A549 (cell line): Measurements from ENCODE around the gene MLANA.

Source experiments
- CTCF ChIP-seq: fragments of >200 bp; sonication (Bioruptor Twin); formaldehyde crosslinking; IDR thresholded peaks from 3 replicates; pipeline ENCODE4 v1.5.1; 2016
- JUN ChIP-seq, 2 experiments: fragments of >200 bp; sonication (Bioruptor Twin); formaldehyde crosslinking; IDR thresholded peaks; 2 replicates in 1 of 2; 3 replicates in 1 of 2; pipeline ENCODE4 v1.6.1; 2016 to 2017
- MAZ ChIP-seq: fragments of 150-350 bp; IDR thresholded peaks from 2 replicates; pipeline ENCODE4 v1.6.1; 2014; ENCODE audit warnings: antibody characterized with exemption, low read depth, low read length, borderline replicate concordance
- NPAS2 ChIP-seq: fragments of 250-450 bp; sonication (Bioruptor Pico); IDR thresholded peaks from 2 replicates; pipeline ENCODE4 v1.8.0; 2022; ENCODE audit warnings: mild to moderate bottlenecking, moderate library complexity, borderline replicate concordance
- TF ChIP-seq, protein P1 (sequence below): fragments of 450-650 bp; IDR thresholded peaks from 2 replicates; pipeline ENCODE4 v1.6.1; 2014; ENCODE audit warnings: antibody characterized with exemption
- TF ChIP-seq, protein P2 (sequence below): fragments of 200-600 bp; sonication (generic); IDR thresholded peaks from 2 replicates; pipeline ENCODE4 v1.6.1; 2016; ENCODE audit warnings: antibody characterized with exemption, mild to moderate bottlenecking, moderate library complexity

DNA sequence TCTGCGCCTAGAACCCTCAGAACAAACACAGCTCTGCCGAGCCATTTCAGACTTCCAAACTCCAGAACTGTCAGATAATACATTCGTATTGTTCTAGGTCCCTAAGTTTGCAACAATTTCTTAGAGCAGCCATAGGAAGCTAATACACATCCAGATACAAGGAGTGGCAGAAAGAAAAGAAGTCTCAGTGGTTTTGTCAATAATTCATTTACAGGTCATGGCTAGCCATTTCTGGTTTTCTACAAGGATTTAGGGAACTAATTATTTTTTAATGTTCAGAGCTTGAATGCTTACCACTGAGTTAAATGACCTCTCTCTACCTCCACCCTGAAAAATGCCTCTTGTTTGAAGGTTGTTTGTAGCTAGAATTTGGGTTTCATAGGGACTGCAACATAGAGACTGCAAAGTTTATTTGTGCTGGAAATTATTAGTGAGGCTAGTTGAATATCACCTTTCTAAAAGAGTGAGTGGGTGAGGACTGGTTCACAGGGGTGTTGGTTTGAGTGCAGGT lies 42.3 kb upstream of the MLANA start:
- TF ChIP-seq, protein P1, sequence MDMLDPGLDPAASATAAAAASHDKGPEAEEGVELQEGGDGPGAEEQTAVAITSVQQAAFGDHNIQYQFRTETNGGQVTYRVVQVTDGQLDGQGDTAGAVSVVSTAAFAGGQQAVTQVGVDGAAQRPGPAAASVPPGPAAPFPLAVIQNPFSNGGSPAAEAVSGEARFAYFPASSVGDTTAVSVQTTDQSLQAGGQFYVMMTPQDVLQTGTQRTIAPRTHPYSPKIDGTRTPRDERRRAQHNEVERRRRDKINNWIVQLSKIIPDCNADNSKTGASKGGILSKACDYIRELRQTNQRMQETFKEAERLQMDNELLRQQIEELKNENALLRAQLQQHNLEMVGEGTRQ: no peak
- TF ChIP-seq JUN (IDR thresholded peaks at IDR 0.05): no peak
- TF ChIP-seq, protein P2, sequence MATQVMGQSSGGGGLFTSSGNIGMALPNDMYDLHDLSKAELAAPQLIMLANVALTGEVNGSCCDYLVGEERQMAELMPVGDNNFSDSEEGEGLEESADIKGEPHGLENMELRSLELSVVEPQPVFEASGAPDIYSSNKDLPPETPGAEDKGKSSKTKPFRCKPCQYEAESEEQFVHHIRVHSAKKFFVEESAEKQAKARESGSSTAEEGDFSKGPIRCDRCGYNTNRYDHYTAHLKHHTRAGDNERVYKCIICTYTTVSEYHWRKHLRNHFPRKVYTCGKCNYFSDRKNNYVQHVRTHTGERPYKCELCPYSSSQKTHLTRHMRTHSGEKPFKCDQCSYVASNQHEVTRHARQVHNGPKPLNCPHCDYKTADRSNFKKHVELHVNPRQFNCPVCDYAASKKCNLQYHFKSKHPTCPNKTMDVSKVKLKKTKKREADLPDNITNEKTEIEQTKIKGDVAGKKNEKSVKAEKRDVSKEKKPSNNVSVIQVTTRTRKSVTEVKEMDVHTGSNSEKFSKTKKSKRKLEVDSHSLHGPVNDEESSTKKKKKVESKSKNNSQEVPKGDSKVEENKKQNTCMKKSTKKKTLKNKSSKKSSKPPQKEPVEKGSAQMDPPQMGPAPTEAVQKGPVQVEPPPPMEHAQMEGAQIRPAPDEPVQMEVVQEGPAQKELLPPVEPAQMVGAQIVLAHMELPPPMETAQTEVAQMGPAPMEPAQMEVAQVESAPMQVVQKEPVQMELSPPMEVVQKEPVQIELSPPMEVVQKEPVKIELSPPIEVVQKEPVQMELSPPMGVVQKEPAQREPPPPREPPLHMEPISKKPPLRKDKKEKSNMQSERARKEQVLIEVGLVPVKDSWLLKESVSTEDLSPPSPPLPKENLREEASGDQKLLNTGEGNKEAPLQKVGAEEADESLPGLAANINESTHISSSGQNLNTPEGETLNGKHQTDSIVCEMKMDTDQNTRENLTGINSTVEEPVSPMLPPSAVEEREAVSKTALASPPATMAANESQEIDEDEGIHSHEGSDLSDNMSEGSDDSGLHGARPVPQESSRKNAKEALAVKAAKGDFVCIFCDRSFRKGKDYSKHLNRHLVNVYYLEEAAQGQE: no peak
- TF ChIP-seq MAZ: no peak
- TF ChIP-seq CTCF: no peak
- TF ChIP-seq NPAS2 (CRISPR knock-in tag): no peak
